Measurements from ENCODE around the gene TMEM132E.

DNA sequence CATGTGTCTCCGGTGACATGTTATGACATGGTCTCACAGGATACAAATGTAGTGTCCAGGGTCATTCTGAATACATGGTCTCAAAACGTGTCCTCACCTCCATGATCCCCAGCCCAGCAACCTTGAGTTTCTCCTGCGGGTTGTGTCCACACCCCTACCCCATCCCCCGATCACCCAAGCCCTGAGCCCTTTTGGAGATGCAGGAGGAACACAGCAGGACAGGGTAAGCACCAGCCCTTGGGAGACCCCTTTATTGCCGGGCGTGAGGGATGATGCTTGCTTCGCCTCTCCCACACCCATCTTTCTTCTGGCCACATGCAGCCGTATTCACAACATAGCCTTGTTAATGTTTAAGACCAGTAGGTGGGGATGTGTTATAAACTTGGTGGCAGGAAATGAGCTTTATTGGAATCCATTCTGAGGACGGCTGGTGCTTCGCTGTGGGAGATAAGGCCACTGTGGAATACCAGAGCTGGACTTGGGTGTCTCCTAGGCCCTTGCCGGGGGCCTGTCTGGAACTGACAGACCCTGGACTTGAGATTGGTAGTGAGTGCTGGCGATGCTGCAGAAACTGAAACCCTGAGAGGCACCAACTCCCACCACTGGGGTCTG lies 5.5 kb downstream of the TMEM132E start:
- TF ChIP-seq, protein P1, sequence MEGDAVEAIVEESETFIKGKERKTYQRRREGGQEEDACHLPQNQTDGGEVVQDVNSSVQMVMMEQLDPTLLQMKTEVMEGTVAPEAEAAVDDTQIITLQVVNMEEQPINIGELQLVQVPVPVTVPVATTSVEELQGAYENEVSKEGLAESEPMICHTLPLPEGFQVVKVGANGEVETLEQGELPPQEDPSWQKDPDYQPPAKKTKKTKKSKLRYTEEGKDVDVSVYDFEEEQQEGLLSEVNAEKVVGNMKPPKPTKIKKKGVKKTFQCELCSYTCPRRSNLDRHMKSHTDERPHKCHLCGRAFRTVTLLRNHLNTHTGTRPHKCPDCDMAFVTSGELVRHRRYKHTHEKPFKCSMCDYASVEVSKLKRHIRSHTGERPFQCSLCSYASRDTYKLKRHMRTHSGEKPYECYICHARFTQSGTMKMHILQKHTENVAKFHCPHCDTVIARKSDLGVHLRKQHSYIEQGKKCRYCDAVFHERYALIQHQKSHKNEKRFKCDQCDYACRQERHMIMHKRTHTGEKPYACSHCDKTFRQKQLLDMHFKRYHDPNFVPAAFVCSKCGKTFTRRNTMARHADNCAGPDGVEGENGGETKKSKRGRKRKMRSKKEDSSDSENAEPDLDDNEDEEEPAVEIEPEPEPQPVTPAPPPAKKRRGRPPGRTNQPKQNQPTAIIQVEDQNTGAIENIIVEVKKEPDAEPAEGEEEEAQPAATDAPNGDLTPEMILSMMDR (IDR thresholded peaks at IDR 0.05): peak; percentile 21; the same call in 1 of the 2 replicates
- no peak for TF ChIP-seq ZFX (IDR thresholded peaks at IDR 0.05; ENCODE audit: borderline replicate concordance)

Data from 22Rv1 (cell line).